Suppressor macrophage treated with lipopolysaccharide for 4 hours (primary cell): ENCODE results near the gene CBARP.

Experiments used
- DNase-seq: peaks from one replicate; pipeline ENCODE4 v3.0.0-alpha.2; 2020

CBARP gene

GRCh38 chr19:1262623-1263123, 24.9 kb upstream of the CBARP start:
- DNase-seq, result no peak

GRCh38 chr19:1261798-1262622, 24.2 kb upstream of the CBARP start:
- no peak for DNase-seq

GRCh38 chr19:1261538-1261797, 23.7 kb upstream of the CBARP start:
- DNase-seq, result peak; percentile 28

- peak; percentile 99 for DNase-seq
Measured at GRCh38 chr19:1260749-1261537, 23.1 kb upstream of the CBARP start.

GRCh38 chr19:1259876-1260748, 22.3 kb upstream of the CBARP start:
- DNase-seq, result peak; percentile 53

GRCh38 chr19:1259206-1259875, 21.5 kb upstream of the CBARP start:
- peak; percentile 76 for DNase-seq

GRCh38 chr19:1258707-1259205, 21.0 kb upstream of the CBARP start:
- DNase-seq, result no peak

- no peak for DNase-seq
Measured at GRCh38 chr19:1258163-1258492, 20.3 kb upstream of the CBARP start.

- DNase-seq, result no peak
Measured at GRCh38 chr19:1257475-1258162, 19.8 kb upstream of the CBARP start.

GRCh38 chr19:1256646-1257474, 19.1 kb upstream of the CBARP start:
- DNase-seq, result no peak

- no peak for DNase-seq
Measured at GRCh38 chr19:1255186-1256161, 17.7 kb upstream of the CBARP start.

GRCh38 chr19:1254530-1255185, 16.9 kb upstream of the CBARP start:
- DNase-seq, result no peak

GRCh38 chr19:1254081-1254527, 16.3 kb upstream of the CBARP start:
- no peak for DNase-seq

GRCh38 chr19:1253514-1254080, 15.8 kb upstream of the CBARP start:
- no peak for DNase-seq

GRCh38 chr19:1252821-1253513, 15.2 kb upstream of the CBARP start:
- DNase-seq, result peak; percentile 97

- peak; percentile 97 for DNase-seq
Measured at GRCh38 chr19:1252221-1252820, 14.5 kb upstream of the CBARP start.
